SHP77 treated with DMSO at 0.1 percent for 48 hours (cell line): Measurements from ENCODE around the gene SPEG.
"Not testable (repeated sequence)": the region's sequence is repeated elsewhere in the genome, so short reads cannot be mapped to it uniquely, and the experiment has no call there.

ENCODE experiments used
- DNase-seq: peaks from one replicate; lab custom pipeline; 2025; lab: John Stamatoyannopoulos, UW

Gene SPEG

GRCh38 chr2:219434718-219435525 lies at the start of gene SPEG:
SPEG (plus strand) TSS chr2:219434843; CDS start chr2:219434978, 135 bp downstream.
- no peak for DNase-seq

GRCh38 chr2:219384859-219385258 lies 49.8 kb upstream of the SPEG start:
- DNase-seq: no peak

GRCh38 chr2:219385958-219386520 lies 48.6 kb upstream of the SPEG start:
- DNase-seq: no peak

GRCh38 chr2:219386532-219387280 lies 47.9 kb upstream of the SPEG start:
- DNase-seq: no peak

DNA sequence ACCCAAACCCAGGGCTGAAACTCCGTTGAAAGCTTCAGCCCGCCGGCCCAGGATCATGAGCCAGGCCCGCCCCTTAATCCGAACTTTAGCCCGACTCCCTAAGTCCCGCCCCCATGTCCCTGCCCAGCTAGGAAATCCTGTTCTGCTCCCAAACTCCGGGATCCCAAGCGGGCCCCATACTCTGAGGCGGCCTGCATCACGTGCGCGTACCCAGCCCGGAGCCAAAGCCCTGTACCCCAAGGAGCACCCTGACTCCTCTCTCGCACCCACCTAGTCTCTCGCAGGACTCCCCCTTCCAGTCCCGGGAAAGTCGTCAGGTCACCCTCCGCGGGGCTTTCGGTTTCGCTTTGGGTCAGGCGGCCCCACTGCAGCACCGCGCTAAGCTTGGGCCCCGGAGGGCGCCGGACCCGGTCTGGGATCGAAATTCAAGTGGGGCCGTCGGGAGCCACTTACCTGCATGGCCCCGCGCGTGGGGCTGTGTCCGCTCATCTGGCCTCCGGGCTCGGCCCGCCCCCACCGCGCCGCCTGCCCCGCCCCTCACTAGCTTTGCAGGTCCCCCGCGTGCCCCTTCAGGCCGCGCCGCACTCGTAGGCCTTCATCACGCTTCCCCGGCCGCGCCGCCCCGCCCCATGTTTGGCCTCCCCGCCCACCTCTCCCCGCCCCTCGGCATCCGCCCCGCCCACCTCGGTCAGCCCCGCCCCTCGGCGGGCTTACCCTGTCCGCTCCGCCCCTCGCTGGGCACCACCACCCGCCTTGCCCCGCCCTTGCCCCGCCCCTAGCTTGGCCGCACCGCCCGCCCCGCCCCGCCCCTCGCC lies 47.1 kb upstream of the SPEG start, which contains the start of gene DNPEP:
Gene DNPEP, minus strand, starts transcription at position 607 of the 815 bp plus-strand sequence. Its CDS starts 118 bp downstream, at position 489.
- no peak for DNase-seq

DNA sequence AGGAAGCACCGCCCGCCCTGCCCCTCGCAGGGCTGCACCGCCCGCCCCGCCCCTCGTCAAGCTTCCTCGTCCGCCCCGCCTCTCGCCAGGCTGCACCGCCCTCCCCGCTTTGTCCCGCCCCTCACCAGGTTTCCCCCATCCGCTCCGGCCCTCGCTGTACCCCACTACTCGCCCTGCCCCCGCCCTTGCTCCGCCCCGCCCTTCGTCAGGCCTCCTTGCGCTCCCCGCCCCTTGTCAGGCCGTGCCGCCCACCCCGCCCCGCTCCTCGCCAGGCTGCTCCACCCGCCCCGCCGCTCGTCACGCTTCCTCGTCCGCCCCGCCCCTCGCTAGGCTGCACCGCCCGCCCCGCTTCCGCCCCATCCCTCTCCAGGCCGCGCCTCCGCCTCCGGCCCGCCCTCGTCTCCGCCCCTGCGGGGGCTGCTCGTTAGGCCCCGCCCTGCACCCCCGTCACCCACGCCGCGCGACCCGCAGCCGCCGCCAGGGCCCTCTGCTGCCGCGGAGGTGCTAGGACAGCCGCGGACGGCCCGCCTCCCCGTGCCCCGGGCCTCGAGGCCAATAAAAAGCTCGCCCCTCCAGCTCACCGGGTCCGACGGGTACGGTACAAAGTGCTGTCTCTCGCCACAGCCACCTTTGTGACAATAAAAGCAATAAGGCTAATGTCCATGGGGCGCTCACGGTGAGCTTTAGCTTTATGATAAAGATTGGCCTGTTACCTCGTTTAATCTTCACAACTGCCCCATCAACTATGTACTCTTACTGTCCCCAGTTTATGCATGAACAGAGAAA lies 46.3 kb upstream of the SPEG start:
- peak; percentile 81 for DNase-seq

- no peak for DNase-seq
Observed at GRCh38 chr2:219388907-219389156, 45.8 kb upstream of the SPEG start.

DNA sequence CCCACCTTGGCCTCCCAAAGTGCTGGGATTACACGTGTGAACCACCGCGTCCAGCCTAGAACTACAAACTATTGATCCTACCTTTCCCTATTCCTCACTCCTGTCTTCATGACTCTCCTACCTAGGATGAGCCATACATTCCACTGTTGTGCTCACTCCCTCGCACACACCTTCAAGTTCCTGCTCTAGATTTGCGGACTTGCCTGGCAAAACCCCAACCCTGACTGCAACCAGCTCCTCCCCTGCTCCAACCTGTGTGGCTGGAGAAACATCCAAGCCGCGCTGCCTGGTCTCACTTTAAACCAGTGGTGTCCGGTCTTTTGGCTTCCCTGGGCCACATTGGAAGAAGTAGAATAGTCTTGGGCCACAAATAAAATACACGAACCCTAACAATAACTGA lies 41.9 kb upstream of the SPEG start:
- DNase-seq: no peak

DNA sequence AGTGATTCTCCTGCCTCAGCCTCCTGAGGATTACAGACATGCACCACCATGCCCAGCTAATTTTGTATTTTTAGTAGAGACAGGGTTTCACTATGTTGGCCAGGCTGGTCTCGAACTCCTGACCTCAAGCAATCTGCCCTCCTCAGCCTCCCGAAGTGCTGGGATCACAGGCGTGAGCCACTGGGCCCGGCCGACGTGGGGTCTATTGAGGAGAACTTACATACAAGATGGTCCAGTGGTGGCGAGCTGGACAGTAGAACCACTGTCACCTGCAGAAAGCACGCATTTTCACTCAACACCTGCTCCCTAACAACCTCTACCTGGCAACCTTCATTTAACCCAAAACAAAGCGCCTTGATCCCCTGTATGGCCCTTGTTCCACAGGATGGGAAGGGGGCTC lies 39.6 kb upstream of the SPEG start:
- DNase-seq: not testable (repeated sequence)

GRCh38 chr2:219395609-219396008 lies 39.0 kb upstream of the SPEG start:
- DNase-seq: no peak

DNA sequence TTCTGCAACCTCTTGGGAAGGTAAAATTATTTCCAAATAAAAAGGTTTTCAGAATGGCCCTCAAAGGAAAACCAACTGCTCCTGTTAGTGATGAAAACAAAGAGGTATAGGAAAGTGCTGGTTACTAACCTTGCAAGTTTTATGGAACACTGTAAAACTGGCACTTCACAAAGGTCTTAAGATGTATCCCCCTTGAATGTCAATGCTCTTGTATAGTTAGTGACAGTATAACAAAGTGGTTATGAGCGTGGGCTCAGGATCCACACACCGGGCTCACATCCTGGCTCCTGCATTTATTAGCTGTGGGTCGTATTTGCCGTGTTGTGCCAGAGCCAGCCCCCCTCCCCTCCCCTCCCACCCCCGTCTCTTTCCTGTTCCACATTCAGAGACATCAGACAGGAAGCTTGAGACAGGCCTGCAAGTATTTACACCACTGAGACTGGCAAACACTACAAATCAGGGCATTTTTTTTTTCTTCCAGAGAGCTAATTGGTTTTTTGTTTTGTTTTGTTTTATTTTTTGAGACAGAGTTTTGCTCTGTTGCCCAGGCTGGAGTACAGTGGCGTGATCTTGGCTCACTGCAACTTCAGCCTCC lies 37.7 kb upstream of the SPEG start:
- no peak for DNase-seq

GRCh38 chr2:219398721-219399363 lies 35.8 kb upstream of the SPEG start:
- DNase-seq: peak; percentile 88

GRCh38 chr2:219399716-219400478 lies 34.7 kb upstream of the SPEG start:
- DNase-seq: no peak

DNA sequence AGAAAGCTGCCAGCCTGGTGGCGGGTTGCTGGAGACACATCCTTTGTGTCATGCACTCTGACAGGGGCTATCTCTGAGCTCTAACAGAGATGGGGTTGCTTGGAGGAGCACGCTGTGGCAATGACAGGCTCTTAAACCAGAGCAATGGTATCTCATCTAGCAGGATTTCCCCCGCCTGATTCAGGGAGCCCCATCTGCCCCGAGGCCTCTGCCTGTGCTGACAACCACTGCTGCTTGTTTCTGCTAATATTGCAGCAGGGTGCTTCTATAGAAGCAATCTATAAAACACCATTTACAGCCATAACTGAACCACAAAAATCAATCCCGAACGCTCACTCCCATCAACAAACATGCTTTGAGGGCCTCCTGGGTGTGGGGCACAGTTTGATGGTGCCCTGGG lies 34.1 kb upstream of the SPEG start:
- DNase-seq: no peak

GRCh38 chr2:219401606-219402005 lies 33.0 kb upstream of the SPEG start:
- DNase-seq: no peak

- peak; percentile 23 for DNase-seq
Observed at GRCh38 chr2:219402665-219403515, 31.8 kb upstream of the SPEG start.

- no peak for DNase-seq
Observed at GRCh38 chr2:219403861-219404260, 30.8 kb upstream of the SPEG start.

DNA sequence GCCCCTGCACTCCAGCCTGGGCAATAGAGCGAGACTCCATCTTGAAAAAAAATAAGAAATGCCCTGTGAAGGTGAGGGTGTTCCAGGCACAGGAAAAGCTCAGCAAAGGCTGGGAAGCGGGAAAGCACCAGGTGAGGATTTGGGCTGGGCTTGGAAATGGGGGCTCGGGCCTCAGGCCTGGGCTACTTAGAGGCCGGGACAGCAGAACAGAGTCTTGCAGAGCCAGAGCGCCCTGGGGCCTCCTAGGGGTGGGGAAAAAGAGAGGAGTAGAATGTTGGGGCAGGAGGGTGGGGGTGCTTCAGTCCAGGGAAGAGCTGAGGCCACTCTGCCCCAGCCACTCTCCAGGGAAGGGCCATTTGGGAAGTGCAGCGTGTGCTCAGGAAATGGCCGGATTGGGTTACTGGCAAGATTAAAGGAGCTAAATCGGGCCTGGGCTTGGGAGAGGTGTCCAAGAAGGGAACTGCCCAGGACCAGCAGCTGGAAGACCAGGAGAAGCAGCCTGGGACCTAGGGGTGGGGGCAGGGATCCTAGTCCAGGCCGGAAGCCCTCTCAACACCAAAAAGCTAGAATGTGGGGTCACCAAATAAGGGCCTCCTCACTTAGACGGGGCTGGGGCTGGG lies 30.2 kb upstream of the SPEG start:
- DNase-seq: no peak
